SK-N-SH treated with all-trans-retinoic acid at 6 μM for 48 hours (cell line): ENCODE data around the gene MED16.

Experiments used
- ARNTL ChIP-seq: fragments of 450-650 bp; formaldehyde crosslinking; IDR thresholded peaks from 2 replicates; pipeline ENCODE4 v1.5.0; 2020; ENCODE audit warnings: low read depth, mild to moderate bottlenecking, moderate library complexity, borderline replicate concordance
- CSDC2 ChIP-seq: fragments of 250-450 bp; sonication (Bioruptor Pico); IDR thresholded peaks from 2 replicates; pipeline ENCODE4 v1.5.0; 2020; ENCODE audit warnings: mild to moderate bottlenecking, moderate library complexity
- GLIS3 ChIP-seq: fragments of 250-450 bp; sonication (Bioruptor Pico); IDR thresholded peaks from 2 replicates; pipeline ENCODE4 v1.5.0; 2020; ENCODE audit warnings: mild to moderate bottlenecking, moderate library complexity
- PPARA ChIP-seq: fragments of 250-450 bp; sonication (Bioruptor Pico); IDR thresholded peaks from 2 replicates; pipeline ENCODE4 v1.5.0; 2020; ENCODE audit warnings: mild to moderate bottlenecking, borderline replicate concordance
- RARB ChIP-seq: fragments of 250-450 bp; sonication (Bioruptor Pico); IDR thresholded peaks from 2 replicates; pipeline ENCODE4 v1.8.0; 2021; ENCODE audit warnings: mild to moderate bottlenecking, moderate library complexity
- ZC3H10 ChIP-seq: fragments of 250-450 bp; sonication (Bioruptor Pico); IDR thresholded peaks from 2 replicates; pipeline ENCODE4 v1.5.1; 2021; ENCODE audit warnings: mild to moderate bottlenecking, moderate library complexity
- ZFP3 ChIP-seq: fragments of 250-450 bp; sonication (Bioruptor Pico); IDR thresholded peaks from 2 replicates; pipeline ENCODE4 v1.5.0; 2020; ENCODE audit warnings: mild to moderate bottlenecking, moderate library complexity
- ZFP30 ChIP-seq: fragments of 450-650 bp; formaldehyde crosslinking; IDR thresholded peaks from 2 replicates; pipeline ENCODE4 v1.5.0; 2022; ENCODE audit warnings: mild to moderate bottlenecking, moderate library complexity
- ZNF70 ChIP-seq: fragments of 450-650 bp; formaldehyde crosslinking; IDR thresholded peaks from 2 replicates; pipeline ENCODE4 v1.5.0; 2020; ENCODE audit warnings: mild to moderate bottlenecking, moderate library complexity
- TF ChIP-seq, protein P1 (sequence below): fragments of 250-450 bp; sonication (Bioruptor Pico); IDR thresholded peaks from 2 replicates; pipeline ENCODE4 v1.8.0; 2020; ENCODE audit warnings: mild to moderate bottlenecking, moderate library complexity, borderline replicate concordance

DNA sequence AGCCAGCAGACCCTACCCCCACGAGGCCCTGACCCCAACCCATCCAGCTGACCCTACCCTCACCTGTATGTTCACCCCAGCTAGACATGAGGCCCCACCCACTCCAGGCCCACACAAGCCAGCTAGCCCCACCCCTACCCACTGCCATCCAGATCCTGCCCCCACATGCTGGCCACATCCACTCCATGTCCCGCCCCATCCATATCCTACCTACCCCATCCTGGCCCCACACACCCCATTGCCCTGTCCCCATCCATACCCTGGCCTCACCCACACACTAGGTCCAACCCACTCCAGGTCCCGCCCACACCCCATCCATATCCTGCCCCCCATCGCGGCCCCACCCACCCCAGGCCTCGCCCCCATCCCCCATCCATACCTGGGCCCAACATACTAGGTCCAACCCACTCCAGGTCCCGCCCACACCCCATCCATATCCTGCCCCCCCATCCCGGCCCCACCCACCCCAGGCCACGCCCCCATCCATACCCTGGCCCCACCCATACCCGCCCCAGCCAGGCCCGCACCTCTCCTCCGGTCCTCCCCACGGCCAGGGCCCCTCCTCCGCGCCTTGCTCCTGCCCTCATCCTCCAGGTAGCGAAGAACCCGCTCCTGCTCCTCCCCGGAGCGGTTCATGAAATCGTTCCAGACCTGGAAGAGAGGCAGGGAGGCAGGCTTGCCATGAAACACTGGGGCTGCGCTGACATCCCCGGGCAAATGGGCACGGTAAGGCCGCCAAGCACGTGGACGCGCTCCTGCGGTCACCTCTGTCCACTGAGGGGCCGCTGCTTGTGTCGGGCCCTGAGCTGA, 7.5 kb upstream of the MED16 start:
- TF ChIP-seq, protein P1, sequence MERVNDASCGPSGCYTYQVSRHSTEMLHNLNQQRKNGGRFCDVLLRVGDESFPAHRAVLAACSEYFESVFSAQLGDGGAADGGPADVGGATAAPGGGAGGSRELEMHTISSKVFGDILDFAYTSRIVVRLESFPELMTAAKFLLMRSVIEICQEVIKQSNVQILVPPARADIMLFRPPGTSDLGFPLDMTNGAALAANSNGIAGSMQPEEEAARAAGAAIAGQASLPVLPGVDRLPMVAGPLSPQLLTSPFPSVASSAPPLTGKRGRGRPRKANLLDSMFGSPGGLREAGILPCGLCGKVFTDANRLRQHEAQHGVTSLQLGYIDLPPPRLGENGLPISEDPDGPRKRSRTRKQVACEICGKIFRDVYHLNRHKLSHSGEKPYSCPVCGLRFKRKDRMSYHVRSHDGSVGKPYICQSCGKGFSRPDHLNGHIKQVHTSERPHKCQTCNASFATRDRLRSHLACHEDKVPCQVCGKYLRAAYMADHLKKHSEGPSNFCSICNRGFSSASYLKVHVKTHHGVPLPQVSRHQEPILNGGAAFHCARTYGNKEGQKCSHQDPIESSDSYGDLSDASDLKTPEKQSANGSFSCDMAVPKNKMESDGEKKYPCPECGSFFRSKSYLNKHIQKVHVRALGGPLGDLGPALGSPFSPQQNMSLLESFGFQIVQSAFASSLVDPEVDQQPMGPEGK (CRISPR knock-in tag) = no peak
- TF ChIP-seq ZFP30 (CRISPR knock-in tag) = no peak
- no peak for TF ChIP-seq RARB (CRISPR knock-in tag)
- no peak for TF ChIP-seq ZNF70 (CRISPR knock-in tag)
- TF ChIP-seq PPARA = no peak
- no peak for TF ChIP-seq ZC3H10
- TF ChIP-seq CSDC2 (CRISPR knock-in tag) = no peak
- TF ChIP-seq ARNTL (CRISPR knock-in tag) = no peak
- TF ChIP-seq ZFP3 = no peak
- TF ChIP-seq GLIS3 (CRISPR knock-in tag) = no peak
